ENCODE measurements around the gene MAML3.

MAML3 gene

DNA sequence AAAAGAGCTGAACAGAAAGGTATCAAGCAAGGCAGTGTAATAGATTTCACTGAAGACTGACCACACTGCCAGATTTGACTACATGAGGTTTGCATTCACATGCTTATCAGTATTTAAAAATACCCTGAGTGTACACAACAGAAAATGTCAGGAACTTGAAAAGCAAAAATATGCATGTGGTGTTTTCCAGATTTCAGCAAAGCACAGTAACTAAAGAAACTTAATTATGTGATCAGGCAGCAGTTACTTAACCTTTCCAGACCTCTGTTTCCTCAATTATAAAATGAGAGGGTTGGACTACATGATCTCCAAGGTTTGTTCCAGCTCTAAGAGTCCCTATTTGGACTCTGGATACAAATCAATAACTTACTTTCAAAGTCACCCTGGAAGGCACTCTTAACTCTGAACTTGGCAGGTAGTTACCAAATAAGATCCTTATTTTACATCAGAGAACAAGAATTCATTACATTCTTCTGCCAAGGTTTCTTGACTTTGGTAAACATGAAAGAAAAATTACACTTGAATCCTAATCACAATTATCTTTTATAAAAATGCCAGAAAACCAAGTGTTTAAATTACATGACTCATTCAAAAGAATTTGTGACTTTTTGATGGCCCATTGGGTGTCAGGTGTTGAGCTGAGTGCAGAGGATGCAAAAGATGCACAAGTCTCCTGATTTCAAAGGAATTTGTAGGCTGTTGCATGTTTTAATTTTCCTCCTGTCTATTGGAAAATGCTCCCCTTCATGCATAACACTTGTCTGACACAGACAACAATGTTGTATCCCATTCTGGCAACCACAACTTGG is 246.8 kb downstream of the MAML3 start:
- peaks cover 0 to 5% (median 0%) of the 10 kb centered on the region in 5 experiments for H3K9me3 ChIP-seq (ENCODE audit: control extremely low read depth in 1 of 5, control insufficient read depth in 4 of 5, insufficient read depth in 2 of 5, low read depth in 1 of 5, low read length in 4 of 5)
- POLR2A ChIA-PET: no interaction called here
- no peak for DNase-seq
- H3K27me3 ChIP-seq (replicated peaks in 2 of 5; ENCODE audit: control insufficient read depth in 4 of 5, insufficient read depth in 5 of 5, low read length in 4 of 5): no peaks in the 10 kb centered on the region
- H3K27ac ChIP-seq (ENCODE audit: insufficient read depth in 1 of 2, low read depth in 1 of 2, low read length in 2 of 2, poor library complexity in 1 of 2, severe bottlenecking in 2 of 2): no peak overlapping the region
- no peak overlapping the region for H3K4me3 ChIP-seq (ENCODE audit: control insufficient read depth in 1 of 7, extremely low read depth in 1 of 7, insufficient read depth in 4 of 7, low read depth in 2 of 7, low read length in 6 of 7)
- H3K4me1 ChIP-seq (ENCODE audit: control extremely low read depth in 1 of 4, control insufficient read depth in 4 of 4, insufficient read depth in 4 of 4, low read length in 3 of 4): peaks cover 0 to 4% (median 0%) of the 10 kb centered on the region in 4 experiments
- CTCF ChIA-PET: no interaction called here
- H3K36me3 ChIP-seq (ENCODE audit: control insufficient read depth in 4 of 4, insufficient read depth in 4 of 4, low read length in 3 of 4): peaks cover 0 to 3% (median 0%) of the 10 kb centered on the region in 4 experiments

GRCh38 chr4:139905489-139905888 is 248.5 kb downstream of the MAML3 start:
- H3K4me3 ChIP-seq (ENCODE audit: control insufficient read depth in 1 of 7, extremely low read depth in 1 of 7, insufficient read depth in 4 of 7, low read depth in 2 of 7, low read length in 6 of 7): no peak overlapping the region
- ChIA-PET CTCF (no interaction called here), POLR2A (no interaction called here)
- no peaks in the 10 kb centered on the region for H3K27me3 ChIP-seq (replicated peaks in 2 of 5; ENCODE audit: control insufficient read depth in 4 of 5, insufficient read depth in 5 of 5, low read length in 4 of 5)
- no CpG with 5 or more reads among the region's 1 CpG for WGBS (ENCODE audit: insufficient coverage)
- no peak for DNase-seq
- H3K4me1 ChIP-seq (ENCODE audit: control extremely low read depth in 1 of 4, control insufficient read depth in 4 of 4, insufficient read depth in 4 of 4, low read length in 3 of 4): peaks cover 0 to 18% (median 0%) of the 10 kb centered on the region in 4 experiments
- H3K27ac ChIP-seq (ENCODE audit: insufficient read depth in 1 of 2, low read depth in 1 of 2, low read length in 2 of 2, poor library complexity in 1 of 2, severe bottlenecking in 2 of 2): no peak overlapping the region
- peaks cover 0 to 5% (median 0%) of the 10 kb centered on the region in 5 experiments for H3K9me3 ChIP-seq (ENCODE audit: control extremely low read depth in 1 of 5, control insufficient read depth in 4 of 5, insufficient read depth in 2 of 5, low read depth in 1 of 5, low read length in 4 of 5)
- H3K36me3 ChIP-seq (ENCODE audit: control insufficient read depth in 4 of 4, insufficient read depth in 4 of 4, low read length in 3 of 4): peaks cover 0 to 3% (median 0%) of the 10 kb centered on the region in 4 experiments

GRCh38 chr4:139904406-139904805 is 249.6 kb downstream of the MAML3 start:
- Histone ChIP-seq H3K27me3 (replicated peaks in 2 of 5; ENCODE audit: control insufficient read depth in 4 of 5, insufficient read depth in 5 of 5, low read length in 4 of 5) (no peaks in the 10 kb centered on the region), H3K36me3 (ENCODE audit: control insufficient read depth in 4 of 4, insufficient read depth in 4 of 4, low read length in 3 of 4) (peaks cover 0 to 3% (median 0%) of the 10 kb centered on the region in 4 experiments), H3K4me3 (ENCODE audit: control insufficient read depth in 1 of 7, extremely low read depth in 1 of 7, insufficient read depth in 4 of 7, low read depth in 2 of 7, low read length in 6 of 7) (no peak overlapping the region), H3K27ac (ENCODE audit: insufficient read depth in 1 of 2, low read depth in 1 of 2, low read length in 2 of 2, poor library complexity in 1 of 2, severe bottlenecking in 2 of 2) (no peak overlapping the region), H3K4me1 (ENCODE audit: control extremely low read depth in 1 of 4, control insufficient read depth in 4 of 4, insufficient read depth in 4 of 4, low read length in 3 of 4) (peaks cover 0 to 18% (median 0%) of the 10 kb centered on the region in 4 experiments), H3K9me3 (ENCODE audit: control extremely low read depth in 1 of 5, control insufficient read depth in 4 of 5, insufficient read depth in 2 of 5, low read depth in 1 of 5, low read length in 4 of 5) (peaks cover 0 to 5% (median 0%) of the 10 kb centered on the region in 5 experiments)
- ChIA-PET CTCF (no interaction called here), POLR2A (no interaction called here)
- WGBS (ENCODE audit: insufficient coverage): 100% methylated on average over 5 of the region's 5 CpGs
- no peak for DNase-seq

GRCh38 chr4:139903845-139904244 is 250.1 kb downstream of the MAML3 start:
- peak in 2 of 3 donors; percentile 28 to 36 for DNase-seq
- Histone ChIP-seq H3K4me3 (ENCODE audit: control insufficient read depth in 1 of 7, extremely low read depth in 1 of 7, insufficient read depth in 4 of 7, low read depth in 2 of 7, low read length in 6 of 7) (no peak overlapping the region), H3K9me3 (ENCODE audit: control extremely low read depth in 1 of 5, control insufficient read depth in 4 of 5, insufficient read depth in 2 of 5, low read depth in 1 of 5, low read length in 4 of 5) (peaks cover 0 to 5% (median 0%) of the 10 kb centered on the region in 5 experiments), H3K4me1 (ENCODE audit: control extremely low read depth in 1 of 4, control insufficient read depth in 4 of 4, insufficient read depth in 4 of 4, low read length in 3 of 4) (peaks cover 0 to 19% (median 0%) of the 10 kb centered on the region in 4 experiments), H3K27ac (ENCODE audit: insufficient read depth in 1 of 2, low read depth in 1 of 2, low read length in 2 of 2, poor library complexity in 1 of 2, severe bottlenecking in 2 of 2) (no peak overlapping the region), H3K27me3 (replicated peaks in 2 of 5; ENCODE audit: control insufficient read depth in 4 of 5, insufficient read depth in 5 of 5, low read length in 4 of 5) (no peaks in the 10 kb centered on the region), H3K36me3 (ENCODE audit: control insufficient read depth in 4 of 4, insufficient read depth in 4 of 4, low read length in 3 of 4) (peaks cover 0 to 3% (median 0%) of the 10 kb centered on the region in 4 experiments)
- ChIA-PET CTCF (no interaction called here), POLR2A (no interaction called here)
- 83% methylated on average over 1 of the region's 2 CpGs for WGBS (ENCODE audit: insufficient coverage)

- Histone ChIP-seq H3K4me3 (ENCODE audit: control insufficient read depth in 1 of 7, extremely low read depth in 1 of 7, insufficient read depth in 4 of 7, low read depth in 2 of 7, low read length in 6 of 7) (no peak overlapping the region), H3K27me3 (replicated peaks in 2 of 5; ENCODE audit: control insufficient read depth in 4 of 5, insufficient read depth in 5 of 5, low read length in 4 of 5) (no peaks in the 10 kb centered on the region), H3K36me3 (ENCODE audit: control insufficient read depth in 4 of 4, insufficient read depth in 4 of 4, low read length in 3 of 4) (peaks cover 0 to 3% (median 0%) of the 10 kb centered on the region in 4 experiments), H3K4me1 (ENCODE audit: control extremely low read depth in 1 of 4, control insufficient read depth in 4 of 4, insufficient read depth in 4 of 4, low read length in 3 of 4) (peaks cover 0 to 25% (median 0%) of the 10 kb centered on the region in 4 experiments), H3K27ac (ENCODE audit: insufficient read depth in 1 of 2, low read depth in 1 of 2, low read length in 2 of 2, poor library complexity in 1 of 2, severe bottlenecking in 2 of 2) (no peak overlapping the region), H3K9me3 (ENCODE audit: control extremely low read depth in 1 of 5, control insufficient read depth in 4 of 5, insufficient read depth in 2 of 5, low read depth in 1 of 5, low read length in 4 of 5) (peaks cover 0 to 5% (median 0%) of the 10 kb centered on the region in 5 experiments)
- WGBS (ENCODE audit: insufficient coverage): 98% methylated on average over 13 of the region's 17 CpGs
- DNase-seq: no peak
- POLR2A ChIA-PET: no interaction called here
- CTCF ChIA-PET: no interaction called here
Observed at GRCh38 chr4:139902321-139903320, 251.4 kb downstream of the MAML3 start.

DNA sequence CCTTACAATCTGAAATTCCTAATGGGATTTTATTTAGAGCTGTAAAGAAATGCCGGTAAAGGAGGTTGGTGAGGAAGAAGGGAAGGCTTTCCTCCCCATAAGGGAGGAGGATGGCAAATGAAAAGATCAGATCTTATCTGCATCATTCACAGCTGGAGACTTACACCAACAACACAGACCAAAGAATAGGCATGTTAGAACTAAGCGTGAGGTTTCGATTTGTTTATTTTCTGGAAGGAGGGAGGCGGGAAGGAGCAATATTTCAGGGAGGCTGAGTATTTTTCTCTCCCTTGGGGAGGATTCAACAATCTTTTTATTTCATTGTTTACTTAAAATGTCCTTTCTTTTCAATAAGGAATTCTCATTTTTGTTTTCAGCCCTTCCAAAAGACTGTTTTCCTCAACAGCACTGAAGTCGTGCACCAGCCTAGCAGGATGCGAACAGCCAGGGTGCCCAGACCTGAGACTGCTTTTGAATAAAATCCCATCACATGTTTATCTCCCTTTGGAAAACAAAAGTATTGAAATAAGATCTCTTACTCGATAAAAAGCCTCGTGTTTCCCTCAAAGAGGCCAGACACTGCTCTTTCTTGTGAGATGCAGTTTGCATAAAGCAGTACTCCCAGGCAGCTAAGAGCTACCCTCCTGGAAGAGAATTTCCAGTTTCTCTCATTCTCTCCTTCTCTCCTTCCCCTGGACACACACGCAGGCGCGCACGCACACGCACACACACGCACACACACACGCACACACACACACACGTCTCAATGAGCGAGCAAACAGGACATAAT is 252.3 kb downstream of the MAML3 start:
- Histone ChIP-seq H3K27ac (ENCODE audit: insufficient read depth in 1 of 2, low read depth in 1 of 2, low read length in 2 of 2, poor library complexity in 1 of 2, severe bottlenecking in 2 of 2) (peak overlapping the region in 1 of 2 experiments; percentile 21), H3K9me3 (ENCODE audit: control extremely low read depth in 1 of 5, control insufficient read depth in 4 of 5, insufficient read depth in 2 of 5, low read depth in 1 of 5, low read length in 4 of 5) (peaks cover 0 to 5% (median 0%) of the 10 kb centered on the region in 5 experiments), H3K4me1 (ENCODE audit: control extremely low read depth in 1 of 4, control insufficient read depth in 4 of 4, insufficient read depth in 4 of 4, low read length in 3 of 4) (peaks cover 0 to 25% (median 0%) of the 10 kb centered on the region in 4 experiments), H3K4me3 (ENCODE audit: control insufficient read depth in 1 of 7, extremely low read depth in 1 of 7, insufficient read depth in 4 of 7, low read depth in 2 of 7, low read length in 6 of 7) (peak overlapping the region in 1 of 7 experiments; percentile 48), H3K36me3 (ENCODE audit: control insufficient read depth in 4 of 4, insufficient read depth in 4 of 4, low read length in 3 of 4) (peaks cover 0 to 3% (median 0%) of the 10 kb centered on the region in 4 experiments), H3K27me3 (replicated peaks in 2 of 5; ENCODE audit: control insufficient read depth in 4 of 5, insufficient read depth in 5 of 5, low read length in 4 of 5) (no peaks in the 10 kb centered on the region)
- CTCF ChIA-PET: interaction anchor here (1.2 kb wide), 1 partner anchor 14 kb away, joined by 4 read pairs; no protein-coding TSS in a partner anchor
- DNase-seq: peak in 2 of 3 donors; percentile 19 to 37
- WGBS (ENCODE audit: insufficient coverage): 43% methylated on average over 5 of the region's 17 CpGs
- POLR2A ChIA-PET: no interaction called here
